ENCODE measurements around the gene SSTR1. TPM values are rescaled to one million over a fixed set of nuclear protein-coding genes. Genes with fewer than 3 reads are reported as not detected.

The SSTR1 gene
- total and polyA plus RNA-seq, 11 donors: 0.12 to 2.6 (median 0.53) TPM

DNA sequence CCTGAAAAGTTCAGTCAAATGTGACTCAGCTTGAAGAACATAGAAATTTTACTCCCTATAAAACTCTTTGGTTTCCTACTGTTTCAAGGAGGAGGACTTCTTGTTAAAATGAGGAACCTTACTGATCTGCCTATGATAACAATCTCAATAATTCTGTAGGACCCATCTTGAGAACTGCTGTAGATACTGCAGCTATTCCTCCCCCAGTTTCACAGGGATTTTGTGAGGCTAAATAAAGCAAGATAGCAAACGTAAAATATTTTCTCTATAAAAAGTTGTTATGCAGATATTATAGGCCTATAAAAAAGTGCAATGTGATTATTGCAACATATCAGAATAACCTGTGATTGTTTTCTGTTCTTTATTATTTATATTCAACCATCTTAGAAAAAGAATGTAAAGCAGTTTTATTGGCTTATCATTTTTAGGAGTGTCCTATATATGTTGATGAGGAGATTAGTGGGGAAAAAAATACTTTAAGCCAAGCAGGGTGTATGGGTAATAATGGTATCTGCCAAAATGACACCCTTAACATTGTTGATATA is 36.1 kb downstream of the SSTR1 start:
- intact Hi-C loops (cut with DNase I): no loop called here
- TF ChIP-seq POLR2A (IDR thresholded peaks at IDR 0.05): no peak
- TF ChIP-seq, protein P1, sequence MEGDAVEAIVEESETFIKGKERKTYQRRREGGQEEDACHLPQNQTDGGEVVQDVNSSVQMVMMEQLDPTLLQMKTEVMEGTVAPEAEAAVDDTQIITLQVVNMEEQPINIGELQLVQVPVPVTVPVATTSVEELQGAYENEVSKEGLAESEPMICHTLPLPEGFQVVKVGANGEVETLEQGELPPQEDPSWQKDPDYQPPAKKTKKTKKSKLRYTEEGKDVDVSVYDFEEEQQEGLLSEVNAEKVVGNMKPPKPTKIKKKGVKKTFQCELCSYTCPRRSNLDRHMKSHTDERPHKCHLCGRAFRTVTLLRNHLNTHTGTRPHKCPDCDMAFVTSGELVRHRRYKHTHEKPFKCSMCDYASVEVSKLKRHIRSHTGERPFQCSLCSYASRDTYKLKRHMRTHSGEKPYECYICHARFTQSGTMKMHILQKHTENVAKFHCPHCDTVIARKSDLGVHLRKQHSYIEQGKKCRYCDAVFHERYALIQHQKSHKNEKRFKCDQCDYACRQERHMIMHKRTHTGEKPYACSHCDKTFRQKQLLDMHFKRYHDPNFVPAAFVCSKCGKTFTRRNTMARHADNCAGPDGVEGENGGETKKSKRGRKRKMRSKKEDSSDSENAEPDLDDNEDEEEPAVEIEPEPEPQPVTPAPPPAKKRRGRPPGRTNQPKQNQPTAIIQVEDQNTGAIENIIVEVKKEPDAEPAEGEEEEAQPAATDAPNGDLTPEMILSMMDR (IDR thresholded peaks at IDR 0.05): no peak
- H3K4me1 ChIP-seq: peaks cover 0 to 9% (median 0%) of the 10 kb centered on the region in 12 donors
- H3K36me3 ChIP-seq: no peaks in the 10 kb centered on the region
- DNase-seq (no peak), ATAC-seq (no peak)
- 48 to 58% (median 54%) methylated on average over 1 of the region's 1 CpG for WGBS, 4 donors
- no peaks in the 10 kb centered on the region for H3K27me3 ChIP-seq
- no peaks in the 10 kb centered on the region for H3K9me3 ChIP-seq
- H3K4me3 ChIP-seq: no peak overlapping the region
- no peak overlapping the region for H3K27ac ChIP-seq

DNA sequence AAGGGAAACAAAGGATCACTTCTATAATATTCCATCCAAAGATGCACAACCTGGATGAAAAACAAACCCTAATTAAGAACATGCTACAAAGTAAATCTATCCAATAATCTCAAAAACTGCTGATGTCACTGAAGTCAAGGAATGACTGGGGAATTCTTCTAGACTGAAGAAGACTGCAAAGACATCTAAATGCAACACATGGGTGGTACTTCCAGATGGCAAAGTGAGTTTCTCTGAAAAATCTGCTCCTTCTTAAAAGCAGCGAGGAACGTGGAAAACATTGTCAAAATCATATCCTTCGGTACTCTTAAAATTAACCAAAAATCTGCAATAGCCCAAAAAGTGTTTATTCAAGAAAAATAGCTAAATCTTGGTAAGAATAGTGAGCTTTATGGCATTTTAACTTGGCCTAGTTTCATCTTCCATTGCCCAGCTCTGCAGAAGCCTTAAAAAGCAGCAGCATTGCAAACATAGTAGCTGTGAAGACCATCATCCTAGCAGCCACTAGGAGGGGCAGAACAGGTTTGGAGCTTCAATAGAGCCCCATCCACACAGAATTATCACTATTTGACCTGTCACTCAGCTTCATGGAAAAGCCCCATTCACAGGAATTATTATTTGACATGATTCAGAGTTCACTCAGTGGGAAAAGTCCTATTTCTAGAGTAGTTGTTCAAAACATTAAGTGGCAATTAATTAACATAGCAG is 40.8 kb downstream of the SSTR1 start:
- Histone ChIP-seq H3K27ac (no peak overlapping the region), H3K27me3 (peaks cover 0 to 3% (median 0%) of the 10 kb centered on the region in 9 donors), H3K9me3 (no peaks in the 10 kb centered on the region), H3K4me3 (peak overlapping the region in 6 of 12 donors; percentile 69 to 79 (median 73)), H3K36me3 (no peaks in the 10 kb centered on the region), H3K4me1 (peaks cover 0 to 17% (median 0%) of the 10 kb centered on the region in 12 donors)
- TF ChIP-seq, protein P1 (IDR thresholded peaks at IDR 0.05): peak in 7 of 12 donors; percentile 8 to 35 (median 17)
- TF ChIP-seq POLR2A (IDR thresholded peaks at IDR 0.05): no peak
- ATAC-seq (peak in 1 of 4 donors; percentile 39), DNase-seq (no peak)
- 90 to 95% (median 94%) methylated on average over 3 of the region's 3 CpGs for WGBS, 4 donors
- intact Hi-C loops (cut with DNase I): loop anchor here in 1 of 10 donors (5.0 kb wide), 1 partner anchor 119 kb away; no protein-coding TSS in a partner anchor

DNA sequence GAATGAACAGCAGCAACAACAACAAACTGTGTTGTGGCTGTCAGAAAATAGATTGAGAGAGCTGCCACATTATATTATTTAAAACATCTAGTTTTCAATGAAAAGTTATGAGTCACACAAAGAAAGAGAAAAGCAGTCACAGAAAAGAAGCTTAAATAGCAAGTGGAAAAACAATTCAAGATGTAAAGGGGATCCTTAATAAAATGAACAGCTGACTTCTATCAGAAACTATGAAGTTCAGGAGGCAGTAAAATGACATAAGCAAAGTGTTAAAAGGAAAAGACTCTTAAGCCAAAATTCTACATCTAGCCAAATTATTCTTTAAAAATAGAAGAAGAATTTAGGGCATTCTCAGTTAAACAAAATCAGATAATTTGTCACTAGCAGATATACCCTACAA is 42.6 kb downstream of the SSTR1 start:
- TF ChIP-seq POLR2A (IDR thresholded peaks at IDR 0.05): no peak
- TF ChIP-seq, protein P1 (IDR thresholded peaks at IDR 0.05): no peak
- H3K27ac ChIP-seq: peak overlapping the region in 6 of 12 donors; percentile 10 to 98 (median 94)
- intact Hi-C loops (cut with DNase I): loop anchor here in 2 of 10 donors (5.0 to 10.0 kb wide), 2 partner anchors 38 to 114 kb away; no protein-coding TSS in a partner anchor

DNA sequence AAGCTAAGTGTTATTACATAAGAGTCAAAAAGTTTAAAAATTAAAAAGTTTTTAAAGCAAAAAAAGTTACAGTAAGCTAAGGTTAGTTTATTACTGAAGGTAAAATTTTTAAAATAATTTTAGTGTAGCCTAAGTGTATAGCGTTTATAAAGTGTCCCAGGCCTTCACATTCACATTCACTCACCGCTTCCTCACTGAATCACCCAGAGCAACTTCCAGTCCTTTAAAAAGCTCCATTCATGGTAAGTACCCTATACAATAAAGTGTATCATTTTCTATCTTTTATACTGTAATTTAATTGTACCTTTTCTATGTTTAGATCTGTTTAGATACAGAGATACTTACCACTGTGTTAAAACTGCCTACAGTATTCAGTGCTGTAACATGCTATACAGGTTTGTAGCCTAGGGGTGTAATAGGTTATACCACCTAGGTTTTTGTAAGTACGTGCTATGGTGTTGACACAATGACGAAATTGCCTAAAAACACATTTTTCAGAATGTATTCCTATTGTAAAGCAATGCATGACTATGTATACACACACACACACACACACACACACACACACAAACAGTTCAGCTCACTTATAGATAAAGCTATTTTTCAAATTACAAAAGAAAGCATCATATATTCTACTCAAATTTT is 44.5 kb downstream of the SSTR1 start:
- peak overlapping the region in 11 of 12 donors; percentile 2 to 98 (median 92) for H3K27ac ChIP-seq

More for the DNA sequence above, 42.6 kb downstream of the SSTR1 start:
- Histone ChIP-seq H3K27me3 (peaks cover 0 to 17% (median 3%) of the 10 kb centered on the region in 9 donors), H3K4me3 (peak overlapping the region in 11 of 12 donors; percentile 20 to 82 (median 73)), H3K36me3 (peaks cover 0 to 3% (median 0%) of the 10 kb centered on the region in 9 donors), H3K4me1 (peaks cover 0 to 17% (median 0%) of the 10 kb centered on the region in 12 donors), H3K9me3 (no peaks in the 10 kb centered on the region)
- no peak for ATAC-seq
- DNase-seq: no peak

More for the DNA sequence above, 44.5 kb downstream of the SSTR1 start:
- Histone ChIP-seq H3K27me3 (peaks cover 0 to 33% (median 5%) of the 10 kb centered on the region in 9 donors), H3K36me3 (peaks cover 0 to 3% (median 0%) of the 10 kb centered on the region in 9 donors), H3K9me3 (no peaks in the 10 kb centered on the region), H3K4me1 (peaks cover 0 to 23% (median 5%) of the 10 kb centered on the region in 12 donors), H3K4me3 (peak overlapping the region; percentile 9 to 82 (median 73))
- intact Hi-C loops (cut with DNase I): loop anchor here in 2 of 10 donors (5.0 to 10.0 kb wide), 2 partner anchors 40 to 113 kb away; no protein-coding TSS in a partner anchor
- TF ChIP-seq POLR2A (IDR thresholded peaks at IDR 0.05): no peak
- TF ChIP-seq, protein P1 (IDR thresholded peaks at IDR 0.05): no peak
- ATAC-seq (no peak), DNase-seq (no peak)
- 50 to 68% (median 62%) methylated on average over 4 of the region's 4 CpGs for WGBS, 4 donors
